Thyroid gland (tissue), 4 donors: ENCODE data around the gene PTPN11.

Experiments used
- CTCF ChIP-seq, 6 experiments: fragments of 200-600 bp in 3 of 6; fragments of 450-650 bp in 3 of 6; sonication (generic) in 3 of 6; IDR thresholded peaks; one replicate each; pipeline ENCODE4 v1.5.1; 2016 to 2019; ENCODE audit warnings: antibody characterized with exemption in 6 of 6, mild to moderate bottlenecking in 2 of 6, inconsistent platforms in 1 of 6, moderate library complexity in 1 of 6
- POLR2A ChIP-seq, 2 donors: fragments of 450-650 bp; IDR thresholded peaks; one replicate each; pipeline ENCODE4 v1.6.1; 2017; ENCODE audit warnings: antibody characterized with exemption in 2 of 2, mild to moderate bottlenecking in 2 of 2, moderate library complexity in 1 of 2

GRCh38 chr12:112535017-112535416, 116.3 kb downstream of the PTPN11 start:
- TF ChIP-seq CTCF (IDR thresholded peaks at IDR 0.05) (no peak), POLR2A (IDR thresholded peaks at IDR 0.05) (no peak)
